ENCODE measurements around the gene NUMB. TPM values are rescaled to one million over a fixed set of nuclear protein-coding genes. Genes with fewer than 3 reads are reported as not detected.

NUMB gene
- total RNA-seq, 1 experiment from 2014 or later: 46.5 TPM

GRCh38 chr14:73462815-73463214 lies 4.5 kb upstream of the NUMB start:
- H3K27me3 Mint-ChIP-seq (ENCODE audit: low read depth): no peaks in the 10 kb centered on the region
- no peak overlapping the region for H3K23ac ChIP-seq (ENCODE audit: insufficient read length, low read depth, low read length)
- H2AFZ ChIP-seq (ENCODE audit: low read length): no peak overlapping the region
- H3T11ph ChIP-seq (ENCODE audit: low read length): no peak overlapping the region
- H2BK120ac ChIP-seq (ENCODE audit: low read depth, low read length, poor library complexity, severe bottlenecking): no peak overlapping the region
- no peak overlapping the region for H2BK12ac ChIP-seq (ENCODE audit: insufficient read length, low read depth, low read length)
- no peak overlapping the region for H3K4ac ChIP-seq (ENCODE audit: low read depth, low read length)
- no peaks in the 10 kb centered on the region for H3K4me1 ChIP-seq (ENCODE audit: insufficient read depth, low read length)
- no peak overlapping the region for H3K27ac ChIP-seq (ENCODE audit: insufficient read length, low read depth, low read length)
- no peaks in the 10 kb centered on the region for H3K36me3 Mint-ChIP-seq (ENCODE audit: insufficient read depth in 1 of 3, low read depth in 3 of 3)
- H4K5ac ChIP-seq (ENCODE audit: insufficient read length, low read depth, low read length): no peak overlapping the region
- H3K4me2 ChIP-seq (ENCODE audit: insufficient read depth, insufficient read length, low read length): no peak overlapping the region
- H4K8ac ChIP-seq (replicated peaks; ENCODE audit: insufficient read length, low read depth, low read length): no peak overlapping the region
- H3K14ac ChIP-seq (ENCODE audit: insufficient read depth, low read length): no peak overlapping the region
- no peak overlapping the region for H2BK5ac ChIP-seq (ENCODE audit: insufficient read length, low read length)
- no peak overlapping the region for H3K18ac ChIP-seq (ENCODE audit: insufficient read length, low read depth, low read length)
- no peak overlapping the region for H2BK15ac ChIP-seq (ENCODE audit: low read depth, low read length)
- no peaks in the 10 kb centered on the region for H3K79me1 ChIP-seq (ENCODE audit: insufficient read depth, low read depth, low read length, poor library complexity, severe bottlenecking)
- no peaks in the 10 kb centered on the region for H3K27me3 ChIP-seq (ENCODE audit: insufficient read depth, low read length)
- no peak overlapping the region for H2BK20ac ChIP-seq (ENCODE audit: low read depth, low read length, poor library complexity, severe bottlenecking)
- H4K91ac ChIP-seq (ENCODE audit: insufficient read length, low read depth, low read length): no peak overlapping the region
- H3K56ac ChIP-seq (ENCODE audit: insufficient read length, low read depth, low read length): no peak overlapping the region
- TF ChIP-seq CTCF (conservative IDR thresholded peaks at IDR 0.05): no peak
- no peak overlapping the region for H3K9ac ChIP-seq (ENCODE audit: extremely low read depth, insufficient read length, low read length)
- H3K9me3 Mint-ChIP-seq: no peaks in the 10 kb centered on the region
- WGBS (ENCODE audit: extremely low coverage, insufficient read length, low lambda C conversion rate): no CpG with 5 or more reads among the region's 4 CpGs
- no peaks in the 10 kb centered on the region for H4K20me1 ChIP-seq (ENCODE audit: control insufficient read depth, insufficient read depth, insufficient read length)
- no peak overlapping the region for H3K27ac Mint-ChIP-seq
- no peak overlapping the region for H2AK5ac ChIP-seq (ENCODE audit: insufficient read length, low read length)
- H3K9me3 ChIP-seq (ENCODE audit: control insufficient read depth, low read depth, low read length): no peaks in the 10 kb centered on the region
- H3K79me2 ChIP-seq (ENCODE audit: insufficient read depth, low read length): no peaks in the 10 kb centered on the region
- DNase-seq: no peak
- H3K23me2 ChIP-seq (ENCODE audit: insufficient read length, low read depth, low read length, poor library complexity, severe bottlenecking): no peaks in the 10 kb centered on the region
- peaks cover 25 to 37% of the 10 kb centered on the region in 2 experiments for H3K4me1 Mint-ChIP-seq
- H3K4me3 Mint-ChIP-seq: no peak overlapping the region
